NCI-H128 (cell line): Measurements from ENCODE around the gene MORN3.
"Not testable (repeated sequence)": the region's sequence is repeated elsewhere in the genome, so short reads cannot be mapped to it uniquely, and the experiment has no call there.

ENCODE experiments used
- DNase-seq: peaks from one replicate; lab custom pipeline; 2025; ENCODE audit not compliant: unreplicated experiment; lab: John Stamatoyannopoulos, UW

Gene MORN3

DNA sequence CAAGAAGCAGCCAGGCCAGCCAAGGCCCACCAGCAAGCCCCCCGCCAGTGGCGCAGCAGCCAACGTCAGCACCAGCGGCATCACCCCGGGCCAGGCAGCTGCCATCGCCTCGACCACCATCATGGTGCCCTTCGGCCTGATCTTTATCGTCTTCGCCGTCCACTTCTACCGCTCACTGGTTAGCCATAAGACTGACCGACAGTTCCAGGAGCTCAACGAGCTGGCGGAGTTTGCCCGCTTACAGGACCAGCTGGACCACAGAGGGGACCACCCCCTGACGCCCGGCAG lies 28.2 kb downstream of the MORN3 start:
- no peak for DNase-seq

DNA sequence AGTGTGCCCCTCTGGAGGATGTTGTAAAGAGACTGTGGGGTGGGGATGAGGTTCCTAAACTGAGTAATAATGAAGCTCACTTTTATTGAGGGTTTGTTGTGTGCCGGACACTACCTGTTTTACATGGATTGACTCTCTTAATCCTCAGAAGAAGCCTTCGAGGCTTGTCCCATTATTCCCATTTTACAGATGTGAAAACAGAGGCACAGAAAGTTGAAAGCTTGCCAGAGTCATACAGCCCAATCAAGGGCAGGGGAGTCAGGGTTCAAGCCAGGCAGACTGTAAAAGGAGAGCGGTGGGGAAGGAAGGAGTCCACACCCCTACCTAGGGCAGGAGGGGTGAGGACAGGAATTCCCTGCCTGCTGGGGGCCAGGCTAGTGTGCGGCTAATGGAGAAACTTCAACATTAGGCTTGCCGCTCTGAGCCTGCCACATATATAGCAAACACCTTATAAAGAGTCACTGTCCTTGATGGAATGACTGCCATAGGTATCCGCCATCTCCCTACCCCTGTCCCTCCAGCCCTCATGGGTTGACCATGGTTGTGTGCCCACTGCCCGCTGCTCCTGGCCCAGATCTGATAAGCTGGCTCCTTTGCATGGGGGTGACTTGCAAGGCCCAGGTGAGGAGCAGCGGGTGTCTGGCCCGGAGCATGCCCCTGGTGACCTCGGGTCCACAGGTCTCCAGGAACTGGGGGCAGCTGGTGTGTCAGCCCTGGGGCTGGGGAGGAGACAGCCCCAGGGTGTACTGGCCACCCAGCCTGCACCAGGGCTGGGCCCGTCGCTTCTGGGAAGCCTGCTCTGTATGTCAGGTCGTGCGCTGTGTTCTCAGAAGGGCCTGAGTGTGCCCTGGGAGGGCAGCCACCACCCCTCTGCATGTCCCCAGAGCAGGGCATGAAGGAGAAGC lies 30.9 kb downstream of the MORN3 start:
- no peak for DNase-seq

DNA sequence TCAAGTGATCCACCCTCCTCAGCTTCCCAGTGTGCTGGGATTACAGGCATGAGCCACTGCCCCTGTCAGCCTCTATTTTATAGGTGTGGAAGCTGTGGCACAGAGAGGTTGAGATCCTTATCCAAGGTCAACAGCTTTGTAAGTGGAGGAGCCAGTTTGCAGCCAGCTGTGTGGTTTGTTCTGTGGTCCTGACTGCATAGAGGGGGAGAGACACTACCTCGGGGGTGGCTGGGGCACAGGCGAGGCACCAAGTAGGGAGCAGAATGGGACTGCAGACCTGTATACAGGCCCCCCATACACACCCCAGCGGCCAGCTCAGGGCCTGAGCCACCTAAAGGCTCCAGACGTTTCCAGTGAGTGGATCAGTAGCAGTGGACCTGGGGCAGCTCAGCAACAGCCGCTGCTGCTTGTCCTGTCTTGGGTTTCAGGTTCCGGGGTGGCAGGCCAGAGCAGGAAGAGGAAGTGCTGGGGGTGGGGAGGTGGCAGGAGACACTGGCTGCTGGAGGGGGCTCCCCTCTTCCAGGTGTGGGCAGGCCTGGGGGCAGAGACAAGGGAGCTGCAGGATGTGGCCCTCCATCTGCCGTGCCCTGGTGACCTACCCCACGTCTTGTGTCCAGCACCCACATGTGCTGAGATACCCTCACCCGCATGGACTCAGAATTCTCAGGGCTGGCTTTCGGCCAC lies 32.1 kb downstream of the MORN3 start:
- no peak for DNase-seq

DNA sequence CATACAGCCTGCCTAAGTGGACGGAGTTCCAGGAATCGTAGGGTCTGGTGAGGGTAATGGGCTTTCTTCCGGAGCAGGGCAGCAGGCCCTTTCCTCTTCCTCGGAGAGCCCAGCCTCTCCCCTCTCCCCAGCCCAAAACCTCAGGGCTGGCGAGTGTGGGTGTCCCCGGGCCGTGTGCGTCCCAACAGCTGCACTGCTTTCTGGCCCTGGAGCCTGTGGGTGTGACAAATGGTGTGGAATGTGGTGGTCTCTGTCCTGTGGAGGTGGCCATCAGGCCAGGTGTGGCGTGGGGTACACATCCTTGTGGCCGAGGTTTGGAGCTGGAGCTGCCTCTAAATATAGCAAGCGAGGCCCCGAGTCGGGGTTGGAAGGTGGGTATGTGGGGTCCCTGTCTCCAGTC lies 34.6 kb downstream of the MORN3 start:
- no peak for DNase-seq

DNA sequence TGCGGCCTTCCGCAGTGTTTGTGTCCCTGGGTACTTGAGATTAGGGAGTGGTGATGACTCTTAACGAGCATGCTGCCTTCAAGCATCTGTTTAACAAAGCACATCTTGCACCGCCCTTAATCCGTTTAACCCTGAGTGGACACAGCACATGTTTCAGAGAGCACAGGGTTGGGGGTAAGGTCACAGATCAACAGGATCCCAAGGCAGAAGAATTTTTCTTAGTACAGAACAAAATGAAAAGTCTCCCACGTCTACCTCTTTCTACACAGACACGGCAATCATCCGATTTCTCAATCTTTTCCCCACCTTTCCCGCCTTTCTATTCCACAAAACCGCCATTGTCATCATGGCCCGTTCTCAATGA lies 35.6 kb downstream of the MORN3 start:
- not testable (repeated sequence) for DNase-seq

DNA sequence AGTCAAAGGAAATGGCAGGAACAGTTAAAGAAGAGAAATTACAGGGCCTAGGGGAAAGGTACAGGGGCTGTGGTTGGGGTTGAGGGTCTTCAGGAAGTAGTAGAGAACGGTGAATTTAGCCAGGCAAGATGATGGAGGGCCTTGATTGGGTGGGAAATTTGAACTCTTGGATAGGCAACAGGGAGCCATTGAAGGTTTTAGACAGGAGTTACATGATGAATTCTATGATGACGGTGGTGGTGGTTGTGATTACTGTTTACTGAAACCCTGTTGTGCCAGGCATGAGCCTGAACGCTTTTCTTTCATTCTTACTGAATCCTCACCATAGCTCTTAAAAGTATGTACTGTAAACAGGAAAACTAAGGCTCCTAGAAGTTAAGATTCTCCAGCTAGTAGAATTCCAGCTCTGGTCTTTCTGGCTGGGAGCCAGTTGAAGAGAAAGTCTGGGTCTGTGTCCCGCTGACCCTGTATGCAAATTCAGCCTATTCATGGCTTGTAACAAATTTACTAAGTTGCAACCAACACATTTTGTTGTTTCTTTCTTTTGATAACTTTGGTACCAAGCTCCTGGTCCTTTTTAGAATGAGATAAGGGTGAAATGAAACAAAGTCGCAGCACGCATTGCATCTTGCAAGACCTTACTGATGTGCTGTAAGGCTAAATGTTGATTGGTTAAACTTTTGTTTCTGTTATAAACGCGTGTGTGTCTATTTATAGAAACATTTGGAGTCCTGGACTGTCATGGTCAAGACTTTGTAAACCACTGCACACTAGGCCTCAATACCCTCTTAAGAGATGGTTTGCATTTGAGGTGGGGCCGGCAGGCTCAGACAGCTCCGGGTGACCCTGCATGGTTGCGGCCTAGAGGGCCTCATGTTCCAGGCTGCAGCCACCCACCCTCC lies 37.1 kb downstream of the MORN3 start:
- DNase-seq: no peak

DNA sequence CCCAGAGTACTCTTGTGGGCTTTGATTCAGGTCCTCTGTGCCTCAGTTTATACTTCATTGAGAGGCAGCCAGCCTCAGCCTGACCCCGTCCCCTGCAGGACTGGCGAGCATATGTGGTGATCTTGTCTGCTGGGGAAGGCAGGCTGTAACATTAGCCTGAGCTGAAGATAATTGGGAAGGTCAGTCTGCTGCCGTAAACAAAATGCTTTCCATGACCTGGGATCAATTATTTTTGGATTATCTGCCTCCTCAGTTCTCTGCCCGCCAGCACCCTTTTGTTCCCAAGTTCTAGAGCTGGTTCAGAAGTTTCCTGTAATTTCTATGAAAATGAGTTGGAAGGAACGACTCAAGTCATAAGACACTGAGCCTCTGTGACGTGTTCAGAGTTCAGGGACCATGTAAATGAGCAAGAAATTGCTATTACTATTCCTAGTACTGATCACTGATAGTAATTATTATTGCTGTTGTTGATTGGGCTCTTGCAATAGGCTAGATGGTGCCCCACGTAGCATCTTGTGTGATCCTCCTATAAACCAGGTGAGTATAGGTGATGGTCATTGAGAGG lies 38.6 kb downstream of the MORN3 start:
- DNase-seq: no peak

DNA sequence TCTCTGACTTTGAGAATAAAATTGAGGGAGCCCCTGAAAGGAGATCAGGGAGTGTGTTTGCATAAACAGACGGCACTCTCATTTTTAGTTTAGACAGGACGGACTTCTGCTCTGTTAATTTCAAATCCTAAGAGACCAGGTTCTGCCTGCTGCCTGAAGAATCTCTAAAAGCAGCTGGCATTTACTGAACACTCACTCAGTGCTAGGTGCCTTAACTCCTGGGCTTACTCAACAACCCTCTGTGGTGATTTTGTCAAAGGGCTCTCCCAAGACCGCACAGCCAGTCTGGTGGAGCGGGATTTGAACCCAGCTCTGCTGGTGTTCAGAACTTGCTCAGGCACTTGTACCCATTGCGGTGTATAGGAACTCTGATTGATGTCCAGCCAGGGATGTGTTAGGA lies 40.9 kb downstream of the MORN3 start:
- no peak for DNase-seq

DNA sequence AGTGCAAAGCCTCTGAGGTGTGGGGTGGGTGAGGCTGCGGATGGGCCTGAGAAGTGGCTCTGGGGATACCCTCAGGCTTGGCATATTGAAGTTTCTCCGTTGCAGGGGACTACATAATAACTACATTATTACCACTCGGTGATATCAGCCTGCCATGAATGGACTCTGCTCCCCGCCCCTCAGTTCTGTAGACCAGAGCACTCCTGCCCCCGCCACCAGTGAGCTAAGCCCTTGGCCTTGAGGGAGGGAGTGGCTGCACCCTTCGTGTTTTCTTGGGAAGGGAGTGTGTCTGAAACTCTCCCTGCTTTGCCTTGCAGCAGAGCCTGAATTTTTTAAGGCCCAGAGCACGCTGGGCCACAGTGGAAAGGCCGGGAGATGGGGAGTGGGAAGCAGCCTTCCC lies 41.4 kb downstream of the MORN3 start:
- DNase-seq: no peak

DNA sequence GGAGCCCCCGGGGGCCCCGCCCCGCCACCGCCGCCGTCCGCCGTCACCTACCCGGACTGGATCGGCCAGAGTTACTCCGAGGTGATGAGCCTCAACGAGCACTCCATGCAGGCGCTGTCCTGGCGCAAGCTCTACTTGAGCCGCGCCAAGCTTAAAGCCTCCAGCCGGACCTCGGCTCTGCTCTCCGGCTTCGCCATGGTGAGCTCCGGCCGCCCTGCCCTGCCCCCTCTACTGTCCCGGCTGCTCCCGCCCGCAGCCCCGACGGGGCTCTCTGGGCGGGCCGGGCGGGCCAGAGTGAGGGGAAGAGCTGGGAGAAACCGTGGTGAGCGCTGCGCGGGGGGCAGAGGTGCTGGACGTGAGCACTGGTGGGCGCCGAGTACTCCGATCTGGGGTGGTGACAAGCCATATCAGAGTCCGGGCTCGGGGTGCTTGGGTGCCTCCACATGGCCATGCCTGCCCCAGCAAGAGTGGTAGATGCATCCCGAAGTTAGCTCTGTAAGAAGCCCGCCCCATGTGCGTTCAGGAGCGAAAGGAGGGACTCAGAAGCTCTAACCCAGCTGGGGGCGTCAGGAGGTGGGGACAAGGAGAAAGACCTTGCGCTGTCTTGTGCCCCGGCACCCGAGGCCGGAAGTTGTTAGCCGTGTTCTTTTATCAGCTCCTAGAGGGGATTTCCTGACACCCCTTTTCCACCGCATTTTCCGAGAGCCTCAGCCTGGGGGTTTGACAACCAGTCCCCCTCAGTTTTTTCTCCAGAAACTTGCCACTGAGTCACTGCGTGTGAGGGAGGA lies 42.4 kb downstream of the MORN3 start:
- DNase-seq: no peak

DNA sequence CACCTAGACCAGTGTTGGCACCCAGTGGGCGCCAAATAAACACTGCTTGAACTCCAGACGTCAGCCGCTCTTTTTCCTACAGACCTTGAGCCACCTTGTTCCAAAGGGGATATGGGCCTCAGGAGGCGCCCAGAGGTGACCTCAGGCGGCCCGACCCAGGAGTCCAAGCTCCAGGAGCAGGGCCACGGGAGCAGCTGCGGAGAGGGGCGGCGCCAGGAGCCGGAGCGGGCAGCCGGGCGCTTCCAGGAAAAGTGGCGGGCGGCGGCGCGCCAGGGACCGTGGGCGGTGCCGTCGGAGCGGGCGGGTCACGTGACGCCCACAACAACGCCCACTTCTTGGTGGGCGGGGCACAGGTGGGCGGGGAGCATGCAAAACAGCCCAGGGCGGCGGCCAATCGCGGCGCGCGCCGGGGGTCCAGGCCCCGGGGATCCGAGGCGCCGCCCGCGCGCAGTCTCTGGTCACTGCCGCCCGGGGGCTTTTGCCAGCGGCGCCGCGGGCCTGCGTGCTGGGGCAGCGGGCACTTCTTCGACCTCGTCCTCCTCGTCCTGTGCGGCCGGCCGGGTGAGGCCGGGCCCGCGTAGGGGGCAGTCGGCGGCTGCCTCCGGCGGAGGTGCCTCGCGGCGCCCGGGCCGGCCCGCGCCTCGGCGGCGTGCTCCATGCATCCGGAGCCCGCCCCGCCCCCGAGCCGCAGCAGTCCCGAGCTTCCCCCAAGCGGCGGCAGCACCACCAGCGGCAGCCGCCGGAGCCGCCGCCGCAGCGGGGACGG lies 43.2 kb downstream of the MORN3 start, which contains the start of gene ORAI1:
Gene ORAI1, plus strand, starts transcription at position 444 of the 766 bp plus-strand sequence.
- DNase-seq: peak; percentile 85

DNA sequence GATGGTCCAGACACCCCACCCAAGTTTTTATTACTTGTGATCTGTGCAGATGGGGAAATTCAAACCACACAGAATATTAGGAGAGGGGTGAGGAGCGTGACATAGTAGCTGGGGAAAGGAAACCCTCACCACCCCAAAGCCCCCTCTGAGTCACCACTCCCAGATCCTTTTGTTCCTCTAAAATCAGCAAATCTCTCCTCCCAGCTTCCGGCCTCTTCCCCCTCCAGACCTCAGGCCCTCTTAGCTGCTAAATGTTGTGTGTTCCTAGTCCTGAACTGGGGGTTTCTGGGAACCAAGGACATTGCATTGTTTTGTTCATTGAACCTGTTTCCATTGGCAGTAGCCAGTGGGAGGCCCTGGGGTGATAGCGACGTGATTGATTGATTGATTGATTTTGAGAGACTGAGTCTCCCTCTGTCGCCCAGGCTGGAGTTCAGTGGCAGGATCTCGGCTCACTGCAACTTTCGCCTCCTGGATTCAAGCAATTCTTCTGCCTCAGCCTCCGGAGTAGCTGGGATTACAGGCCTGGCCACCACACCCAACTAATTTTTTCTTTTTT lies 49.0 kb downstream of the MORN3 start:
- DNase-seq: no peak

DNA sequence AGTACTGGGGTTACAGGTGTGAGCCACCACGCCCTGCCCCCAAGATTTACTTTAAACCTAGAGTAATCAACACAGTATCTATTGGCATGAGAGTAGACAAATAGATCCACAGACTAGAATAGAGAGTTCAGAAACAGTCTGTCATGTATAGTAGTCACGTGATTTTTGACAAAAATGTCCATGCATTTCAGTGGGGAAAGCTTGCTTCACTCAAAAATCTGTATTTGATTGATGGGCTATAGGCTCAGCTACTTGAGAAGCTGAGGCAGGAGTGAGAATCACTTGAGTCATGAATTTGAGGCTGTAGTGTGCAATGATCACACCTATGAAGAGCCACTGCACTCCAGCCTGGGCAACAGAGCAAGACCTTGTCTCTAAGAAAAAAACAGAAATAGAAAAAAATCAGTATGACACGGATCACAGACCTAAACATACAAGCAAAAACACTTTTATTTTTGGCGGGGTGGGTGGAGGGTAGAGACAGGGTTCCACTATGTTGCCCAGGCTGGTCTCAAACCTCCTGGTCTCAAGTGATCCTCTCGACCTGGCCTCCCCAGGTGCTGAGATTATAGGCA lies 50.7 kb downstream of the MORN3 start:
- no peak for DNase-seq

DNA sequence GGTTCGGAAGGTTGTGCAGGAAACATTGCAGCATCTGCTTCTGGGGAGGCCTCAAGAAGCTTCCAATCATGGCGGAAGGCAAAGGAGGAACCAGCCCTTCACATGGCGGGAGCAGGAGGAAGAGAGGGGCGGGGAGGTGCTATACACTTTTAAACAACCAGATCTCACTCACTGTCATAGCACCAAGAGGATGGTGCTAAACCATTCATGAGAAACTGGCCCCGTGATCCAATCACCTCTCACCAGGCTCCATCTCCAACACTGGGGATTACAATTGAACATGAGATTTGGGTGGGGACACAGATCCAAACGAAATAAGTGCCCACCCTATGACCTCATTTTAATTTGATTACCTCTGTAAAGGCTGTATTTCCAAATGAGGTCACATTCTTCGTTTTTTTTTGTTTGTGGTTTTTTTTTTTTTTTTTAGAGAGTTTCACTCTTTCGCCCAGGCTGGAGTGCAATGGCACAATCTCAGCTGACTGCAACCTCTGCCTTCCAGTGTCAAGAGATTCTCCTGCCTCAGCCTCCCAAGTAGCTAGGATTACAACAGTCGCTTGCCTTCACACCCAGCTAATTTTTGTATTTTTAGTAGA lies 54.5 kb downstream of the MORN3 start:
- DNase-seq: no peak

DNA sequence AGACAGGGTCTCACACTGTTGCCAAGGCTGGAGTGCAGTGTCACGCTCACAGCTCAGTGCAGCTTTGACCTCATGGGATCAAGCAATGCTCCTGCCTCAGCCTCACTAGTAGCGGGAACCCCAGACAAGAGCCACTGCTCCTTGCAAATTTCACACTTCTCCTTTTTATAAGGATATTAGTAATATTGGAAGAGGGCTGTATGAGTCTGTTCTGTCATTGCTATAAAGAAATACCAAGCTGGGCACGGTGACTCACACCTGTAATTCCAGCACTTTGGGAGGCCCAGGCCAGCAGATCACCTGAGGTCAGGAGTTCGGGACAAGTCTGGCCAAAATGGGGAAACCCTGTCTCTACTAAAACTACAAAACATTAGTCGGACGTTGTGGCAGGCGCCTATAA lies 56.0 kb downstream of the MORN3 start:
- DNase-seq: no peak

DNA sequence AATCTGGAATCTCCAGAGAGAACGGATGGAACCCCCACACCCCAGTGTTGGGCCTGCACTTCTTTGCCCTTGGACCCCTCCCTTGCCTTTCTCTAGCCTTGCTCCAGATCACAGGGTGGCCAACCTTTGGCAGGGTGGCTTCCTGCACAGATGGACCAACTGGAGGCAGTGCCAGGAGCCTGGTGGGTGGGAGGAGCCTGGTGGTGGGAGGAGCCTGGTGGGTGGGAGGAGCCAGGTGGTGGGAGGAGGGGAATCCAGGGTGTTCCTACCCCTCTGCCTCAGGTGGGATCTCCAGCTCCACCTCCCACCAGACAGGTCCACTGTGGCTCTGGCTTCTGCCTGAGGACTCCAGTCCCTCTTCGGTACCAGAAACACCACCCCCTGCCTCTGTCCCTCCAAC lies 58.1 kb downstream of the MORN3 start:
- no peak for DNase-seq

DNA sequence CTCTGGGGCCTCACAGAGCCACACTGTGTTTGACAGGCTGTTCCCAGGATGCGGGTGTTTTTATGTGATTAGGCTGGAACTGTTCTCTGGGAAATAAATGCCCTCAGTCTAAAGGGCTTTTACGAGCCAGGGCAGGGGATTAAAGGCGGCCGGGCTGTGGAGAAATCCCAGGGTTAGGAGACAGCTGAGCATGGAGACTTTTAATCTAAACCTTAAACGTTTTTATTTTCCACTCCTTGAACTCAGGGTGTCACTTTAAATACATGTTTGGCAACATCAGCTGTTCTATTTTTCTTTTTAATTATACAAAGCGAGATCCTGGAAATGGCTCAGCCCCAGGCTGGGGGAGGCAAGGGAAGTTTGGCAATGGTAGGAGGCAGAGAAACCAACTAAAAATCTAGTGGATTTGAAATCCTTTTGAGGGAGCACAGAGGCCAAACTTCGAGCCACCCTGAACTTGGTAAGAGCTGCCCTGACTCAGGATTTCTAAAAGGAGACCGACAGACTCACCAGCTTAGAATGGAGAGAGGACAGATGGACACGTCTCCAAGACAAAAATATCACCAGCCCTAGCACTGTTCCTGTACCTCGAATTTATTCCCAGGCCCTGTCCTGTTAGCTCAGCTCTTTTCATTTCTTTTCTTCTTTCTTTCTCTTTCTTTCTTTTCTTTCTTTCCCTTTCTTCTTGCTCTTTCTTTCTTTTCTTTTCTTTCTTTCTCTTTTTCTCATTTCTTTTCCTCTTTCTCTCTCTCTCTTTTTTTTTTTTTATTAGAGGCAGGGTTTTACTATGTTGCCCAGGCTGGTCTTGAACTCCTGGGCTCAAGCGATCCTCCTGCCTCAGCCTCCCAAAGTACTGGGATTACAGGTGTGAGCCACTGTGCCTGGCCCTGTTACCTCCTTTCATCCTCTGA lies 59.0 kb downstream of the MORN3 start:
- no peak for DNase-seq

DNA sequence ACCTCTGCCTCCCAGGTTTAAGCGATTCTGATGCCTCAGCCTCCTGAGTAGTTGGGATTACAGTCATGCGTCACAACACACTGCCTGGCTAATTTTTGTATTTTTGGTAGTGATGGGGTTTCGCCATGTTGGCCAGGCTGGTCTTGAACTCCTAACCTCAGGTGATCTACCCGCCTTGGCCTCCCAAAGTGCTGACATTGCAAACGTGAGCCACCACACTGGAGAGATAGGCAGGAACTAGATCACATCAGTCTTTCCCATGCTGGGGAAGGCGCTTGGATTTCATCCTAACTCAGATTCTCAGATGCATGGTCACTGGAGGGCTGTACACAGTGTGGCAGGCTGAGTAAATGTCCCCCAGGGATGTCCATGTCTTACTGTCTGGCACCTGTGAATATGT lies 61.2 kb downstream of the MORN3 start:
- DNase-seq: no peak
